RWPE2 (cell line): ENCODE measurements around the gene EMILIN3.

Source experiments
- ATAC-seq: fragments of 200-7000 bp; cut with Tn5 transposase; 3 replicates; pipeline ENCODE4 v1.9.1; 2021; ENCODE audit warnings: low read depth
- DNase-seq: peaks from one replicate; pipeline ENCODE4 v3.0.0-alpha.2; 2020; ENCODE audit warnings: low spot score
- H3K27ac ChIP-seq: fragments of 450-650 bp; 2 replicates; pipeline ENCODE4 v1.5.1; 2017; ENCODE audit warnings: mild to moderate bottlenecking; ENCODE audit not compliant: poor library complexity, severe bottlenecking
- H3K27me3 ChIP-seq: fragments of 250-450 bp; sonication (Bioruptor Pico); 2 replicates; pipeline ENCODE4 v1.5.1; 2021; ENCODE audit warnings: mild to moderate bottlenecking, moderate library complexity; ENCODE audit not compliant: insufficient read depth, poor library complexity, severe bottlenecking
- H3K36me3 ChIP-seq: fragments of 250-450 bp; sonication (Bioruptor Pico); 2 replicates; pipeline ENCODE4 v1.5.1; 2020; ENCODE audit warnings: low read depth, mild to moderate bottlenecking, moderate library complexity
- H3K4me1 ChIP-seq: fragments of 250-450 bp; sonication (Bioruptor Pico); 2 replicates; pipeline ENCODE4 v1.5.1; 2021; ENCODE audit warnings: mild to moderate bottlenecking, moderate library complexity; ENCODE audit not compliant: insufficient read depth, poor library complexity, severe bottlenecking
- H3K4me3 ChIP-seq: fragments of 250-450 bp; sonication (Bioruptor Pico); 2 replicates; pipeline ENCODE4 v1.5.1; 2021; ENCODE audit warnings: mild to moderate bottlenecking, moderate library complexity; ENCODE audit not compliant: severe bottlenecking
- H3K9me3 ChIP-seq: fragments of 250-450 bp; sonication (Bioruptor Pico); 2 replicates; pipeline ENCODE4 v1.5.1; 2021; ENCODE audit warnings: mild to moderate bottlenecking, moderate library complexity; ENCODE audit not compliant: severe bottlenecking
- CTCF ChIP-seq: fragments of 450-650 bp; IDR thresholded peaks from one replicate; pipeline ENCODE4 v1.5.1; 2017; ENCODE audit warnings: mild to moderate bottlenecking, moderate library complexity; ENCODE audit not compliant: poor library complexity, severe bottlenecking

The EMILIN3 gene

GRCh38 chr20:41392871-41393704 lies 26.5 kb upstream of the EMILIN3 start:
- no peaks in the 10 kb centered on the region for H3K36me3 ChIP-seq
- ATAC-seq (no peak), DNase-seq (no peak)
- no peak overlapping the region for H3K4me3 ChIP-seq
- no peaks in the 10 kb centered on the region for H3K9me3 ChIP-seq
- no peak for TF ChIP-seq CTCF
- peaks cover 6% of the 10 kb centered on the region for H3K4me1 ChIP-seq
- H3K27ac ChIP-seq: no peak overlapping the region
- no peaks in the 10 kb centered on the region for H3K27me3 ChIP-seq

- TF ChIP-seq CTCF: no peak
- Histone ChIP-seq H3K4me1 (peaks cover 6% of the 10 kb centered on the region), H3K4me3 (no peak overlapping the region), H3K27ac (no peak overlapping the region), H3K36me3 (no peaks in the 10 kb centered on the region), H3K27me3 (no peaks in the 10 kb centered on the region), H3K9me3 (no peaks in the 10 kb centered on the region)
- ATAC-seq (no peak), DNase-seq (no peak)
Observed at GRCh38 chr20:41392295-41392694, 25.7 kb upstream of the EMILIN3 start.

GRCh38 chr20:41391587-41392001 lies 25.0 kb upstream of the EMILIN3 start:
- ATAC-seq (peak; percentile 35), DNase-seq (no peak)
- Histone ChIP-seq H3K4me3 (no peak overlapping the region), H3K27me3 (no peaks in the 10 kb centered on the region), H3K4me1 (peaks cover 6% of the 10 kb centered on the region), H3K9me3 (no peaks in the 10 kb centered on the region), H3K27ac (no peak overlapping the region), H3K36me3 (no peaks in the 10 kb centered on the region)
- no peak for TF ChIP-seq CTCF

GRCh38 chr20:41390889-41391288 lies 24.3 kb upstream of the EMILIN3 start:
- TF ChIP-seq CTCF: no peak
- no peaks in the 10 kb centered on the region for H3K36me3 ChIP-seq
- no peak overlapping the region for H3K4me3 ChIP-seq
- H3K27me3 ChIP-seq: no peaks in the 10 kb centered on the region
- no peak overlapping the region for H3K27ac ChIP-seq
- DNase-seq: no peak
- H3K4me1 ChIP-seq: peaks cover 6% of the 10 kb centered on the region
- ATAC-seq: no peak
- no peaks in the 10 kb centered on the region for H3K9me3 ChIP-seq

GRCh38 chr20:41387444-41387851 lies 20.8 kb upstream of the EMILIN3 start:
- ATAC-seq (peak; percentile 17; the same call in 2 of the 3 replicates), DNase-seq (no peak)
- H3K27ac ChIP-seq: no peak overlapping the region
- no peak overlapping the region for H3K4me3 ChIP-seq
- no peak for TF ChIP-seq CTCF
- H3K27me3 ChIP-seq: no peaks in the 10 kb centered on the region
- no peaks in the 10 kb centered on the region for H3K9me3 ChIP-seq
- H3K4me1 ChIP-seq: peaks cover 6% of the 10 kb centered on the region
- H3K36me3 ChIP-seq: no peaks in the 10 kb centered on the region
